ENCODE data around the gene CPPED1. TPM values are rescaled to one million over a fixed set of nuclear protein-coding genes. Genes with fewer than 3 reads are reported as not detected.

CPPED1 gene
- total and polyA plus RNA-seq, 7 donors = 9.5 to 23.8 (median 11.1) TPM

DNA sequence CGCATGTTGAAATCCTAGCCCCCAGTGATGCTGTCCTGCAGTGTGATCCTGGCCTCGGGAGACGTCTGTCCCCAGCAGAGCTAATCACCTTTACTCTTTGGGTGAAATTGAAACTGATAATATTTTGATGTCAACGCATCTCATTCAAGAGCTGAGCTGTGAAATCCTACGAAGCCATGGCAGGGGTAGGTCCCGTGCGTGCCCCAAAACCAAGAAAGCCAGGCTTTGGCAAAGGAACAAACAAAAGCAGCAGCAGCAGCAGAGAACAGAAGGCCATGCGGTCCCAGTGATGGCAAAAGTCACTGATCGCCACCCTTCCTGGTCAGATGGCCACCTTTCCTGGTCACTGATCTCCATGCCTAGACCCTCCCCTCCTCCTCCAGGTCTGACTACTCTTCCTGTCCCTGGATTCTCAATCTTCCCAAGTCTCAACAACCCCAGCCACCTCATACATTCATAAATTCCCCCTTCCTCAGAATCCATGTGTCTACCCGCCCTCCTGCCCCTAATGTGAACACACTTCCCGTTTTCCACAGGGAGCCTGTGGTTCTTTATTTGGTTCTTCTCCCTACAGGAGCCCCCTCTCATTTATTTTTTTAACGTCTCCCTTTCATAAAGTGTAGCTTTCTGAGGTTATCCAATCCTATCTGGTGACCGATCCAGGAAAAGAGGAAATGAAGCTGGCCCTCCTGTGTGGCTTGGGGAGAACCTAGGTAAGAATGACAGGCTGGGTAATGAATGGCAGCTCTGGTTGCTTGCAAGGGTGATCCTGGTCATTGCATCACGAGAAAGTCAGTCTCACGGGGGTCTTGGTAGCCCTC is 50.3 kb downstream of the CPPED1 start:
- no peak for DNase-seq
- Histone ChIP-seq H3K27ac (no peak overlapping the region), H3K9me3 (no peaks in the 10 kb centered on the region), H3K27me3 (no peaks in the 10 kb centered on the region), H3K4me3 (no peak overlapping the region), H3K36me3 (no peaks in the 10 kb centered on the region), H3K4me1 (no peaks in the 10 kb centered on the region)
- intact Hi-C loops (cut with DNase I) = no loop called here
- TF ChIP-seq, protein P1, sequence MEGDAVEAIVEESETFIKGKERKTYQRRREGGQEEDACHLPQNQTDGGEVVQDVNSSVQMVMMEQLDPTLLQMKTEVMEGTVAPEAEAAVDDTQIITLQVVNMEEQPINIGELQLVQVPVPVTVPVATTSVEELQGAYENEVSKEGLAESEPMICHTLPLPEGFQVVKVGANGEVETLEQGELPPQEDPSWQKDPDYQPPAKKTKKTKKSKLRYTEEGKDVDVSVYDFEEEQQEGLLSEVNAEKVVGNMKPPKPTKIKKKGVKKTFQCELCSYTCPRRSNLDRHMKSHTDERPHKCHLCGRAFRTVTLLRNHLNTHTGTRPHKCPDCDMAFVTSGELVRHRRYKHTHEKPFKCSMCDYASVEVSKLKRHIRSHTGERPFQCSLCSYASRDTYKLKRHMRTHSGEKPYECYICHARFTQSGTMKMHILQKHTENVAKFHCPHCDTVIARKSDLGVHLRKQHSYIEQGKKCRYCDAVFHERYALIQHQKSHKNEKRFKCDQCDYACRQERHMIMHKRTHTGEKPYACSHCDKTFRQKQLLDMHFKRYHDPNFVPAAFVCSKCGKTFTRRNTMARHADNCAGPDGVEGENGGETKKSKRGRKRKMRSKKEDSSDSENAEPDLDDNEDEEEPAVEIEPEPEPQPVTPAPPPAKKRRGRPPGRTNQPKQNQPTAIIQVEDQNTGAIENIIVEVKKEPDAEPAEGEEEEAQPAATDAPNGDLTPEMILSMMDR (IDR thresholded peaks at IDR 0.05) = no peak
- no peak for TF ChIP-seq EP300 (IDR thresholded peaks at IDR 0.05)
- TF ChIP-seq POLR2AphosphoS5 (IDR thresholded peaks at IDR 0.05) = no peak
- TF ChIP-seq POLR2A (IDR thresholded peaks at IDR 0.05) = no peak
- WGBS, 2 donors = 90 to 93% methylated on average over 15 of the region's 15 CpGs

DNA sequence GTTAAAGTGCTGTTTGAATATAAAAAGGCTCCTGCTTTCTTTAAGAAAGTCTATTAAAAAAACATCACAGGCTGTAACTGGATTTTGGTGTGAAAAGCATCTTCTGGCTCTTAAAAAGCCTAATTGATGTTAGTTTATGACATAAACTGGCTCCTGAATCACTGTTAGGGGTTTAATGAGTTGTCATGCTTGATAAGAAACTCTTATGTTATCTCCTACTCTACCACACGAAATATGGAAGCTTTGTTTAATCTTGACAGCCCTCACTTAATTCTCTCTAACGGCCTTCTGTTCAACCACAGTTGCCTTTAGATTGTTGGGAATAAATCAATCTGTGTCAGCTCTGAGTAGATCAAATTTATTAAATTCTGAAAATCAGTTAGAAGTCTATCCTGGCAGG is 51.5 kb downstream of the CPPED1 start:
- Histone ChIP-seq H3K36me3 (no peaks in the 10 kb centered on the region), H3K27ac (no peak overlapping the region), H3K4me1 (no peaks in the 10 kb centered on the region), H3K9me3 (no peaks in the 10 kb centered on the region), H3K4me3 (no peak overlapping the region), H3K27me3 (no peaks in the 10 kb centered on the region)
- DNase-seq = no peak
- intact Hi-C loops (cut with DNase I) = no loop called here
- no peak for TF ChIP-seq EP300 (IDR thresholded peaks at IDR 0.05)
- TF ChIP-seq POLR2AphosphoS5 (IDR thresholded peaks at IDR 0.05) = no peak
- TF ChIP-seq, protein P1 (IDR thresholded peaks at IDR 0.05) = no peak
- no peak for TF ChIP-seq POLR2A (IDR thresholded peaks at IDR 0.05)
- WGBS, 2 donors = 12 to 44% methylated on average over 2 of the region's 2 CpGs

DNA sequence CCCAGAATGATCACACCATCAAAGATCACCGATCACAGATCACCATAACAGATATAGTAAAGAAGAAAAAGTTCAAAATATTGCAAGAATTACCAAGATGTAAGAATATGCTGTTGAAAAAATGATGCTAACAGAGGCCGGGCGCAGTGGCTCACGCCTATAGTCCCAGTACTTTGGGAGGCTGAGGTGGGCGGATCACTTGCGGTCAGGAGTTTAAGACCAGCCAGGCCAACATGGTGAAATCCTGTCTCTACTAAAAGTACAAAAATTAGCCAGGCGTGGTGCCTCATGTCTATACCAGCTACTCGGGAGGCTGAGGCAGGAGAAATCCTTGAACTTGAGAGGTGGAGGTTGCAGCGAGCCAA is 53.2 kb downstream of the CPPED1 start:
- no peak for DNase-seq
- Histone ChIP-seq H3K27ac (no peak overlapping the region), H3K36me3 (no peaks in the 10 kb centered on the region), H3K4me3 (no peak overlapping the region), H3K4me1 (no peaks in the 10 kb centered on the region), H3K9me3 (no peaks in the 10 kb centered on the region), H3K27me3 (no peaks in the 10 kb centered on the region)
- no peak for TF ChIP-seq POLR2AphosphoS5 (IDR thresholded peaks at IDR 0.05)
- TF ChIP-seq, protein P1 (IDR thresholded peaks at IDR 0.05) = no peak
- no peak for TF ChIP-seq EP300 (IDR thresholded peaks at IDR 0.05)
- TF ChIP-seq POLR2A (IDR thresholded peaks at IDR 0.05) = no peak
- intact Hi-C loops (cut with DNase I) = no loop called here
- WGBS, 2 donors = 88 to 92% methylated on average over 9 of the region's 9 CpGs

DNA sequence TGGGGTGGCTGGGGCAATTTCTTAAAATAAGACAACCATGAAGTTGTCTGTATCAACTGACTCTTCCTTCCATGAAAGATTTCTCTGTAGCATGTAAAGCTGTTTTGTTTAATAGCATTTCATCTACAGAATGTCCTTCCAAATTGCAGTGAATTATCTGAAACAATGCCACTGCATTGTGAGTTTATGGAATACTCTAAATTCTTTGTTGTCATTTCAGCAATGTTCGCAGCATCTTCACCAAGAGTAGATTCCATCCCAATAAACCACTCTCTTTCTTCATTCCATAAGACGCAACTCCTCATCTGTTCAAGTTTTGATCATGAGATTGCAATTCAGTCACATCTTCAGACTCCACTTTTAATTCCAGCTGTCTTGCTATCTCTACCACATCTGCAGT is 54.6 kb downstream of the CPPED1 start:
- 97 to 98% methylated on average over 2 of the region's 2 CpGs for WGBS, 2 donors
- intact Hi-C loops (cut with DNase I) = no loop called here
- TF ChIP-seq EP300 (IDR thresholded peaks at IDR 0.05) = no peak
- no peak for TF ChIP-seq POLR2A (IDR thresholded peaks at IDR 0.05)
- TF ChIP-seq, protein P1 (IDR thresholded peaks at IDR 0.05) = no peak
- TF ChIP-seq POLR2AphosphoS5 (IDR thresholded peaks at IDR 0.05) = no peak

More for the DNA sequence above, 54.6 kb downstream of the CPPED1 start:
- no peak for DNase-seq
- H3K4me1 ChIP-seq = no peaks in the 10 kb centered on the region
- H3K4me3 ChIP-seq = no peak overlapping the region
- peaks cover 0 to 7% (median 0%) of the 10 kb centered on the region in 4 donors for H3K9me3 ChIP-seq
- H3K27ac ChIP-seq = no peak overlapping the region
- H3K27me3 ChIP-seq = no peaks in the 10 kb centered on the region
- H3K36me3 ChIP-seq = no peaks in the 10 kb centered on the region

Measured in sigmoid colon (tissue), 7 donors.